HL-60 (cell line): ENCODE measurements around the gene ACAD11.

Experiments used
- DNase-seq, 2 experiments: peaks; one replicate each; pipeline ENCODE4 v3.0.0-alpha.2; 2010 to 2020; ENCODE audit warnings: low read depth in 1 of 2, low spot score in 1 of 2
- H3K27ac ChIP-seq: fragments of 250-450 bp; sonication (Bioruptor Pico); replicated peaks from 2 replicates; pipeline ENCODE4 v1.5.1; 2020; ENCODE audit warnings: mild to moderate bottlenecking, moderate library complexity
- H3K27me3 ChIP-seq: fragments of 250-450 bp; sonication (Bioruptor Pico); 2 replicates; pipeline ENCODE4 v1.5.1; 2021; ENCODE audit warnings: mild to moderate bottlenecking, moderate library complexity; ENCODE audit not compliant: insufficient read depth, poor library complexity, severe bottlenecking
- H3K4me3 ChIP-seq: replicated peaks from 2 replicates; pipeline ENCODE4 v1.5.1; 2011; ENCODE audit warnings: mild to moderate bottlenecking, control low read depth, low read length; ENCODE audit not compliant: insufficient read depth
- CTCF ChIP-seq: IDR thresholded peaks from one replicate; pipeline ENCODE4 v1.5.1; 2011; ENCODE audit warnings: low read length, control low read depth, inconsistent platforms; ENCODE audit not compliant: insufficient read depth
- GABPA ChIP-seq: IDR thresholded peaks from 2 replicates; pipeline ENCODE4 v1.6.1; 2012; ENCODE audit warnings: low read depth
- POLR2AphosphoS5 ChIP-seq: IDR thresholded peaks from 2 replicates; pipeline ENCODE4 v1.6.1; 2012; ENCODE audit warnings: low read depth
- REST ChIP-seq: IDR thresholded peaks from 2 replicates; pipeline ENCODE4 v1.6.1; 2012; ENCODE audit warnings: low read depth; ENCODE audit not compliant: insufficient replicate concordance
- SPI1 ChIP-seq: IDR thresholded peaks from 2 replicates; pipeline ENCODE4 v1.6.1; 2012; ENCODE audit warnings: low read depth, mild to moderate bottlenecking, borderline replicate concordance

Gene ACAD11

GRCh38 chr3:132679911-132680310 lies 20.3 kb upstream of the ACAD11 start:
- DNase-seq: no peak
- no peaks in the 10 kb centered on the region for H3K27me3 ChIP-seq
- TF ChIP-seq REST (no peak), GABPA (no peak), CTCF (no peak), POLR2AphosphoS5 (no peak), SPI1 (no peak)
- H3K4me3 ChIP-seq: no peak overlapping the region
- H3K27ac ChIP-seq: no peak overlapping the region

- no peaks in the 10 kb centered on the region for H3K27me3 ChIP-seq
- no peak overlapping the region for H3K27ac ChIP-seq
- H3K4me3 ChIP-seq: no peak overlapping the region
- no peak for DNase-seq
- TF ChIP-seq REST (no peak), GABPA (no peak), CTCF (no peak), POLR2AphosphoS5 (no peak), SPI1 (no peak)
These were observed 15.8 kb upstream of the ACAD11 start for GRCh38 chr3:132675408-132675807.

- TF ChIP-seq CTCF (no peak), POLR2AphosphoS5 (no peak), SPI1 (no peak), GABPA (no peak), REST (no peak)
- no peak overlapping the region for H3K27ac ChIP-seq
- no peaks in the 10 kb centered on the region for H3K27me3 ChIP-seq
These were observed 9.7 kb upstream of the ACAD11 start for GRCh38 chr3:132669256-132669777.

More at GRCh38 chr3:132669256-132669777, 9.7 kb upstream of the ACAD11 start:
- no peak for DNase-seq
- no peak overlapping the region for H3K4me3 ChIP-seq
